Measurements from ENCODE around the gene SMAD3. TPM values are rescaled to one million over a fixed set of nuclear protein-coding genes. Genes with fewer than 3 reads are reported as not detected.

SMAD3 gene
- total and polyA plus RNA-seq, 2 of the 4 experiments (the other 2 are of a cell fraction) = 71.0 to 177 TPM

DNA sequence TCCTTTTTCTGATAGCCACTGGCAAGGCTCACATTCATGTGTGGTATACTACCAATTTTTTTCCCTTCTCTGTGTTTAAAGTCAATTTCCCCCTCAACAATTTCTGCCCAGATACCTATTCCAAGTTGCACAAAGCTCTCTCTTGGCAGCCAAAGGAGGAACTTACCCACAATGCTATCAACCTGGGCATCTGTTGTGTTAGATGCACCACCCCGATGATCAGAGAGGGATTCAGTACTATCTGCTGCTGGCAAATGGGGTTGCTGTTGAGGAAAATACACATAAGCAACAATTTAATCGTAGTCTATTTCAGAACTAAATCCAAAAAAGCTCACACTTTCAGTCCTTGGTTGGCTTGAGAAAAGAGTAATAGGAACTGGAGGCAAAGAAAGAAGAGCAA is 143.0 kb downstream of the SMAD3 start:
- Histone ChIP-seq H3K27ac (ENCODE audit: insufficient read depth, low read length) (no peak overlapping the region), H2AFZ (replicated peaks; ENCODE audit: low read length, poor library complexity) (no peak overlapping the region), H2AK9ac (replicated peaks; ENCODE audit: low read depth, low read length, poor library complexity) (no peak overlapping the region), H3K9ac (ENCODE audit: low read depth, low read length) (no peak overlapping the region), H4K91ac (ENCODE audit: insufficient read depth, low read depth, low read length) (no peak overlapping the region), H3K27me3 (ENCODE audit: control insufficient read depth, insufficient read depth, low read length) (no peaks in the 10 kb centered on the region), H3K23ac (ENCODE audit: low read depth, low read length) (no peak overlapping the region), H2BK15ac (ENCODE audit: low read depth, low read length) (no peak overlapping the region), H4K20me1 (ENCODE audit: insufficient read depth, low read length) (no peaks in the 10 kb centered on the region), H3K79me1 (ENCODE audit: low read depth in 1 of 2, low read length in 2 of 2) (peaks cover 3 to 6% of the 10 kb centered on the region in 2 experiments; a peak in 1 of 4 replicates), H3K4me2 (ENCODE audit: low read depth, low read length) (no peak overlapping the region), H4K5ac (ENCODE audit: low read depth, low read length) (no peak overlapping the region), H3K4me1 (ENCODE audit: control insufficient read depth, insufficient read depth, low read length) (peaks cover 1% of the 10 kb centered on the region; the same call in 1 of the 2 replicates), H3K4ac (ENCODE audit: low read depth, low read length) (no peak overlapping the region), H3K56ac (ENCODE audit: extremely low read depth, insufficient read depth, low read length) (no peak overlapping the region), H3K36me3 (ENCODE audit: control insufficient read depth, insufficient read depth, low read length) (peaks cover 3% of the 10 kb centered on the region), H2BK5ac (ENCODE audit: low read depth, low read length, poor library complexity, severe bottlenecking) (no peak overlapping the region), H3K18ac (ENCODE audit: low read depth, low read length) (no peak overlapping the region), H2AK5ac (ENCODE audit: low read depth, low read length) (no peak overlapping the region), H3K9me1 (ENCODE audit: insufficient read depth, low read length) (peaks cover 3% of the 10 kb centered on the region; the same call in 1 of the 2 replicates), H2BK120ac (ENCODE audit: low read depth, low read length) (no peak overlapping the region), H3K4me3 (ENCODE audit: insufficient read depth, low read depth, low read length) (no peak overlapping the region), H4K8ac (ENCODE audit: low read depth in 2 of 2, low read length in 2 of 2) (no peak overlapping the region), H2BK20ac (ENCODE audit: low read depth, low read length) (no peak overlapping the region), H3K9me3 (ENCODE audit: control insufficient read depth, insufficient read depth, low read length) (no peaks in the 10 kb centered on the region), H3K14ac (replicated peaks; ENCODE audit: low read depth, low read length) (no peak overlapping the region)
- TF ChIP-seq, protein P1, sequence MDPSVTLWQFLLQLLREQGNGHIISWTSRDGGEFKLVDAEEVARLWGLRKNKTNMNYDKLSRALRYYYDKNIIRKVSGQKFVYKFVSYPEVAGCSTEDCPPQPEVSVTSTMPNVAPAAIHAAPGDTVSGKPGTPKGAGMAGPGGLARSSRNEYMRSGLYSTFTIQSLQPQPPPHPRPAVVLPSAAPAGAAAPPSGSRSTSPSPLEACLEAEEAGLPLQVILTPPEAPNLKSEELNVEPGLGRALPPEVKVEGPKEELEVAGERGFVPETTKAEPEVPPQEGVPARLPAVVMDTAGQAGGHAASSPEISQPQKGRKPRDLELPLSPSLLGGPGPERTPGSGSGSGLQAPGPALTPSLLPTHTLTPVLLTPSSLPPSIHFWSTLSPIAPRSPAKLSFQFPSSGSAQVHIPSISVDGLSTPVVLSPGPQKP (IDR thresholded peaks at IDR 0.05; ENCODE audit: borderline replicate concordance, low read depth, low read length) = no peak
- TF ChIP-seq BHLHE40 (IDR thresholded peaks at IDR 0.05; ENCODE audit: low read depth, low read length) (no peak), MAZ (IDR thresholded peaks at IDR 0.05; ENCODE audit: borderline replicate concordance, low read depth, low read length) (no peak), CTCF (conservative IDR thresholded peaks at IDR 0.05; ENCODE audit: low read depth, low read length) (no peak), RAD21 (IDR thresholded peaks at IDR 0.05; ENCODE audit: low read length) (no peak), CEBPB (IDR thresholded peaks at IDR 0.05; ENCODE audit: low read depth, low read length) (no peak), MAFK (IDR thresholded peaks at IDR 0.05; ENCODE audit: low read depth, low read length) (no peak), POLR2A (IDR thresholded peaks at IDR 0.05; ENCODE audit: low read depth, low read length) (no peak), RFX5 (IDR thresholded peaks at IDR 0.05; ENCODE audit: low read depth, low read length) (no peak), NFE2L2 (IDR thresholded peaks at IDR 0.05; ENCODE audit: low read depth, low read length) (no peak), RCOR1 (IDR thresholded peaks at IDR 0.05; ENCODE audit: insufficient replicate concordance, low read length) (no peak), MXI1 (IDR thresholded peaks at IDR 0.05; ENCODE audit: borderline replicate concordance, low read depth, low read length) (no peak), CHD1 (IDR thresholded peaks at IDR 0.05; ENCODE audit: low read depth, low read length) (no peak), FOS (IDR thresholded peaks at IDR 0.05; ENCODE audit: low read depth, low read length) (no peak), USF2 (IDR thresholded peaks at IDR 0.05; ENCODE audit: low read depth, low read length) (no peak), SMC3 (IDR thresholded peaks at IDR 0.05; ENCODE audit: low read depth, low read length) (no peak)
- ChIA-PET CTCF (no interaction called here), POLR2A (ENCODE audit: unreplicated experiment) (no interaction called here)
- DNase-seq = no peak
- intact Hi-C loops (cut with micrococcal nuclease) = no loop called here
- BruUV-seq (replicated peaks) = no TSS peak
- in situ Hi-C loops (cut with MboI; ENCODE audit: low sequenced_read_pairs) = no loop called here
- ATAC-seq (ENCODE audit: low read depth) = no peak
- no CpG with 5 or more reads among the region's 2 CpGs for WGBS, 2 experiments (ENCODE audit: extremely low coverage in 2 of 2, insufficient read length in 1 of 2)
- dilution Hi-C loops (cut with HindIII; ENCODE audit: low sequenced_read_pairs, unreplicated experiment) = no loop called here
